DND-41 (cell line): ENCODE data around the gene TAF6L.

ENCODE experiments used
- ATAC-seq: fragments of 200-7000 bp; cut with Tn5 transposase; 3 replicates; pipeline ENCODE4 v1.9.1; 2021; ENCODE audit warnings: low read depth; ENCODE audit not compliant: insufficient read depth
- DNase-seq: peaks from one replicate; pipeline ENCODE4 v3.0.0-alpha.2; 2020
- H2AFZ ChIP-seq: 2 replicates; pipeline ENCODE4 v1.6.0; 2012; ENCODE audit warnings: low read depth, low read length
- H3K27ac ChIP-seq: 2 replicates; pipeline ENCODE4 v1.5.1; 2012; ENCODE audit warnings: low read length, inconsistent platforms
- H3K27me3 ChIP-seq: fragments of 200-600 bp; sonication (generic); 2 replicates; pipeline ENCODE4 v1.6.0; 2012; ENCODE audit warnings: low read length, mild to moderate bottlenecking, inconsistent platforms; ENCODE audit not compliant: insufficient read depth, poor library complexity
- H3K36me3 ChIP-seq: 2 replicates; pipeline ENCODE4 v1.5.1; 2012; ENCODE audit warnings: low read length, inconsistent platforms; ENCODE audit not compliant: insufficient read depth
- H3K4me1 ChIP-seq: 2 replicates; pipeline ENCODE4 v1.5.1; 2012; ENCODE audit warnings: mild to moderate bottlenecking, low read length; ENCODE audit not compliant: insufficient read depth
- H3K4me2 ChIP-seq: 2 replicates; pipeline ENCODE4 v1.6.0; 2012; ENCODE audit warnings: mild to moderate bottlenecking, moderate library complexity, low read length, inconsistent platforms; ENCODE audit not compliant: insufficient read depth
- H3K4me3 ChIP-seq, 2 experiments: fragments of 200-600 bp in 1 of 2; shearing (Covaris generic) in 1 of 2; 2 replicates each; pipeline ENCODE4 v1.5.1; 2012 to 2016; ENCODE audit warnings: inconsistent platforms in 2 of 2, low read length in 2 of 2, mild to moderate bottlenecking in 2 of 2, low read depth in 1 of 2, moderate library complexity in 1 of 2
- H3K79me2 ChIP-seq: 2 replicates; pipeline ENCODE4 v1.6.0; 2012; ENCODE audit warnings: low read length, inconsistent platforms; ENCODE audit not compliant: insufficient read depth
- H3K9ac ChIP-seq: 2 replicates; pipeline ENCODE4 v1.6.0; 2012; ENCODE audit warnings: low read depth, mild to moderate bottlenecking, inconsistent platforms, low read length, moderate library complexity
- H3K9me3 ChIP-seq: 2 replicates; pipeline ENCODE4 v1.5.1; 2012; ENCODE audit warnings: low read length, moderate library complexity, mild to moderate bottlenecking, inconsistent platforms; ENCODE audit not compliant: insufficient read depth, severe bottlenecking
- H4K20me1 ChIP-seq: 2 replicates; pipeline ENCODE4 v1.6.0; 2012; ENCODE audit warnings: low read length; ENCODE audit not compliant: insufficient read depth
- CTCF ChIP-seq: IDR thresholded peaks from 2 replicates; pipeline ENCODE4 v1.5.1; 2012; ENCODE audit warnings: borderline replicate concordance, low read length, moderate library complexity, mild to moderate bottlenecking; ENCODE audit not compliant: poor library complexity, severe bottlenecking; ENCODE audit errors: extremely low read depth
- EZH2 ChIP-seq: IDR thresholded peaks from 3 replicates; pipeline ENCODE4 v1.6.1; 2012; ENCODE audit warnings: borderline replicate concordance, low read depth, mild to moderate bottlenecking, moderate library complexity, low read length, inconsistent platforms; ENCODE audit not compliant: severe bottlenecking

Gene TAF6L

DNA sequence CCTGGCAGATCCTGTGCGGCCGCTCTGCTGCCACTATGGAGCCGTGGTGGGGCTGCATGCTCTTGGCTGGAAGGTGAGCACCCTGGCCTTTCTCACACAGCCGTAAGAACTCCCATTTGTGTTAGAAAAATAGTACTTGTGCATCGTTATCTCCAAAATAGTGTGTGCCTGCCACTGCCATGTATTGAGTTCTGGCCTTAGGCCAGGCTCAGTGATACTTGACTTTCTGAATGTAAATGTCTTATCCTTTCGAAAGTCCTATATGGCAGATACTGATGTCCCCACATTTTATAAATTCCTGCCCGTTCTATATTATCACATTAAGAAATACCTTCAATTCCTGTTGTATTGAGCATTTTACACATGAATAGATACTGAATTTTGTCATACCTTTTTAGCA lies 11.6 kb downstream of the TAF6L start:
- no peak overlapping the region for H3K9ac ChIP-seq
- peaks cover 13% of the 10 kb centered on the region for H3K4me1 ChIP-seq
- no peaks in the 10 kb centered on the region for H3K9me3 ChIP-seq
- H3K79me2 ChIP-seq: peaks cover 16% of the 10 kb centered on the region
- no peaks in the 10 kb centered on the region for H3K27me3 ChIP-seq
- no peak overlapping the region for H3K4me3 ChIP-seq
- ATAC-seq: no peak
- no peak for TF ChIP-seq CTCF
- no peak for TF ChIP-seq EZH2
- no peak overlapping the region for H3K4me2 ChIP-seq
- H3K27ac ChIP-seq: no peak overlapping the region
- DNase-seq: no peak
- no peak overlapping the region for H2AFZ ChIP-seq
- H4K20me1 ChIP-seq: no peaks in the 10 kb centered on the region
- peaks cover 45% of the 10 kb centered on the region for H3K36me3 ChIP-seq

GRCh38 chr11:62786318-62787004 lies 15.3 kb downstream of the TAF6L start:
- peaks cover 51% of the 10 kb centered on the region for H3K79me2 ChIP-seq
- H3K9ac ChIP-seq: peak overlapping the region; percentile 83
- TF ChIP-seq EZH2 (no peak), CTCF (peak; percentile 96)
- peak overlapping the region; percentile 86 for H3K27ac ChIP-seq
- H3K36me3 ChIP-seq: peaks cover 57% of the 10 kb centered on the region
- peak overlapping the region; percentile 92 for H3K4me2 ChIP-seq
- H3K4me3 ChIP-seq: peak overlapping the region; percentile 88 to 93; a peak in 3 of 4 replicates
- H4K20me1 ChIP-seq: no peaks in the 10 kb centered on the region
- peak; percentile 73 for ATAC-seq
- H2AFZ ChIP-seq: peak overlapping the region; percentile 83
- no peaks in the 10 kb centered on the region for H3K9me3 ChIP-seq
- DNase-seq: peak; percentile 85
- peaks cover 47% of the 10 kb centered on the region for H3K4me1 ChIP-seq
- no peaks in the 10 kb centered on the region for H3K27me3 ChIP-seq

- ATAC-seq (peak; percentile 72), DNase-seq (peak; percentile 98)
- Histone ChIP-seq H3K4me3 (peak within 1 kb of the TSS; percentile 88 to 93), H3K79me2 (peaks cover 57% of the 10 kb centered on the region), H3K4me1 (peaks cover 50% of the 10 kb centered on the region), H2AFZ (peak within 1 kb of the TSS; percentile 83), H3K27ac (peak within 1 kb of the TSS; percentile 86), H3K27me3 (no peaks in the 10 kb centered on the region), H3K9me3 (no peaks in the 10 kb centered on the region), H3K9ac (peak within 1 kb of the TSS; percentile 83), H3K4me2 (peak within 1 kb of the TSS; percentile 92), H4K20me1 (no peaks in the 10 kb centered on the region), H3K36me3 (peaks cover 56% of the 10 kb centered on the region)
- TF ChIP-seq EZH2 (no peak), CTCF (peak; percentile 72)
Measured at GRCh38 chr11:62787005-62787759, 16.0 kb downstream of the TAF6L start, which contains the start of gene TMEM179B. TSS of gene TMEM179B (plus strand) at chr11:62787402. CDS start at chr11:62787432, 30 bp downstream.
